Fibroblast of skin of abdomen (primary cell): ENCODE results near the gene CCDC175.

Experiments
- DNase-seq: peaks from one replicate; pipeline ENCODE4 v3.0.0-alpha.2; 2013

Gene CCDC175

DNA sequence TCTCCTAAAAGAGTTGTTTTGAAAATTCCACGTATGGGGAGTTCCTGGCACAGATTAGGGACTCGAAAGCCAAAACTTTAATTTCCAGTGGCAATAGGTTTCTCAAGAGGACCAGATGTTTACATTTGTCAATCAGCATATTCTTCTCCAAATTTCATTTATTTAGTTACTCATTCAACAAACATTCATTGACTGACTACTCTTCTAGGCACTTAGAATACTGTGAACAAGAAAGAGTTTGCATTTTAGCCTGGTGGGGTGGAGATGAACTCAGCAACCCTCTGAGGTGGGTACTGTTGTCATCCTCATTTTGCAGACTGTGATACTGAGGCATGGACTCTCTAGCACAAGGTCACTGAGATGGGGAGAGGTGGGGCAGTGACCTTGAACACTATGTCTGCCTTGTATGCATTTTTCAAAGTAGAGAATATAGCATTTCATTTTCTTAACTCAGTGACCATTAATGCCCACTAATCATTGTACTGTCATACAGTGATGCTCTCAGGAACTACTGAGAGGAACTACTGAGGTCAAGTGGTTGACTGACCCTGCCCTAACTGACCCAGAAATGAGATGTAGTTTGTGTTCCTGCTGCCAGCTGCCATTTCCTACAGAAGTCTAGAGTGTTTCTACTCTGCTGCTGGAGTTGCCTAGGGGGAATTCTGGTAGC lies 94.6 kb downstream of the CCDC175 start:
- peak; percentile 82 for DNase-seq

GRCh38 chr14:59481407-59481806 lies 95.2 kb downstream of the CCDC175 start:
- DNase-seq: no peak

GRCh38 chr14:59480166-59480565 lies 96.4 kb downstream of the CCDC175 start:
- no peak for DNase-seq

DNA sequence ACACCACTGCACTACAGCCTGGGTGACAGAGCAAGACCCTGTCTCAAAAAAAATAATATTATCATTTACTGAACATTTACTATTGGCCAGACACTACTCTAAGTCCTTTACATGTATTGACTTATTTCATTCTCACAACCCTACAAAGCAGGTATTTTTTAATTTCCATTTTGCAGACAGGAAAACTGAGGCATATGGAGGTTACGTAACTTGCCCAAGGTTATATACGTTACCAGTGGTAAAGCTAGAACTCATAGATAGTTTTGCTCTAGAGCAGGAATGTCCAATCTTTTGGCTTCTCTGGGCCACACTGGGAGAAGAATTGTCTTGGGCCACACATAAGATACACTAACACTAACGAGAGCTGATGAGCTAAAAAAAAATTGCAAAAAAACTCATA lies 98.1 kb downstream of the CCDC175 start:
- DNase-seq: no peak

DNA sequence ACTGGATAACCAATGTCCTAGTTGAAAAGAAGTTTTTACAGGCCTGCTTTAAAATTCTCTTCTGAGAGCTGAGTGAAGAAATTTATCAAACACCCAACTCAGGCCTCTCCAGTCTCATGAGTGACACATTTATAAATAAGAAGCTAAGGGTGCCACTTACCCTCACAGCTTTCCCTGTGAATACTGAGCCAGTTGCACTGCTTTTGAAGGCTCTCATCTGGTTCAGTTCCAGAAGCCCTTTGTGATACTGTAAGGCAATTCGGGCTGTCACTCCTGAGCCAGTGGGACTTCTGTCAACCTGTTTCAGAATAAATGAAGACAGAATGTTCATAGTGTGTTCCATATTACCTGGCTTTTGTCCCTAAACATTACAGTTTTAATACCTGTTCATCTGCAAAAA lies 100.9 kb downstream of the CCDC175 start:
- DNase-seq: no peak

DNA sequence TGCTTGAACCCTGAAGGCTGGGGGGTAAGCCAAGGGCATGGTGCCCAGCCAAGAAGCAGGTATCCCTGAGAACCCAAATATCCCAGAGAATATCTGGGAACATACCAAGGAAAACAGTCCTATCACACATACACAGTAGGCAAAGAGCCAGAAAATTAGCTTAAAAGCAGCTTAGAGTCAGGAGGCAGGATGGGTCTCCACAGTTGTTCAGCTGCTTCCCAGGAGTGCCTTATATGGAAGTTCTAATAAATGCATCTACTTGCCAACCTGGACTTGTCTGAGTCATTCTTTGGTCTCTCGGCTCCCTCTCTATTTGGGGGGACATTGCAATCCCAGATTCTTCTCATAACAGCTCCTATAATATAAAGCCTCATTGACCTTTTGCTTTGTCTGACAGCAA lies 102.4 kb downstream of the CCDC175 start:
- peak; percentile 88 for DNase-seq

DNA sequence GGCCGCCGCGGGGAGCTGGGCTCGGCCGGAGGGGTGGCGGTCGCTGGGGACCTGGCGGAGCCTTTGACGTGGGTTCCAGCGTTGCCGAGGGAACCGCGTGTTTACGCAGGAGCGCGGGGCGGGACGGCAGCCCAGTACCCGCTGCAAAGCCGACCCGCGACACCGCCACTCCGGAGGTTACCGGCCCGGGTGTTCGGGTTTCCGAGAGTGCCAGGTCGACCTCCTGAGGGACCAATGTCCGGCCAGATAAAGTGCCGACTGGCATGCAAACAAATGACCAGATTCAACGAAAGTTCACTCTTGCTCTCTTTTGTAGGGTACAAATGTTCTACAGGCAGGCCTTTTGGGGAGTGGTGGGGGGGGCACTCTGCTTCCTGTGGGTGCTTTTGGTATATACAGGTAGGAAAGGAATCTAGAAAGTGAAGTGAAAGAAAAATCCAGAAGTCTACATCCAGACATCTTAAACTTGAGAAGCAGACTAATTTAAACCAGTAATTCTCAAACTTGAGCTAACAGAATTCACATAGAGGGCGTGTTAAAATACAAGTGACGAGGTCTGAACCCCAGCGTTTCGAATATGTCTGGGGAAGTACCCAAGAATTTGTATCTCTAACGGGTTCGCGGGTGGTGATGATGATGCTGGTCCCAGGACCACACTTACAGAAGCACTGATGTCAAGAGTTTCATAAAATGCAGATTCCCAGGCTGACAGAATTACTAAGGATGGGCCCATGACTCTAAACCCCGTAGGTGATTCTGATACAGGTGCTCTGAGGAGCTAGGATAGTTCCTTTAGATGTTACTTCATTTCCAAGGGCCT lies 111.1 kb downstream of the CCDC175 start, which contains the start of gene GPR135:
GPR135 (minus strand) TSS at position 65 of the 820 bp plus-strand sequence. CDS start 154 bp downstream, outside the sequence.
- no peak for DNase-seq

- DNase-seq: peak; percentile 48
Observed at GRCh38 chr14:59464486-59465315, 111.9 kb downstream of the CCDC175 start.

GRCh38 chr14:59463787-59464485 lies 112.7 kb downstream of the CCDC175 start:
- DNase-seq: no peak

- no peak for DNase-seq
Observed at GRCh38 chr14:59461891-59462290, 114.7 kb downstream of the CCDC175 start.

DNA sequence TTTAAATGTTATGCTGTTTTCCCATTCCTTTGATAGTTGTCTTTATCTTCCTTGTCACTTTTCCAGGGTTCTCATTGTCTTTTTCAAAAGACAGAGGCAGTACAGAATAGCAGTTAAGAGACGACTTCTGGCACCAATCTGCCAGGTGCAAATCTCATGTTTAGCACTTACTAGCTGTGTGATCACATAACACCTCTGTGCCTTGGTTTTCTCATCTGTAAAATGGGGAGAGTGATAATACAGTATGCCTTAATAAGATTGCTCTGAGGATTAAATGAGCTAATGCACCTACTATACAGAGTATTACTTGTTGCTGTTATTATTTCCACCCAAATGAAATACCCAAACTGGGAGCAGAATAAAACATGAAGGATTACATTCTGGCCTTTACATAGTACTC lies 116.2 kb downstream of the CCDC175 start:
- DNase-seq: no peak

DNA sequence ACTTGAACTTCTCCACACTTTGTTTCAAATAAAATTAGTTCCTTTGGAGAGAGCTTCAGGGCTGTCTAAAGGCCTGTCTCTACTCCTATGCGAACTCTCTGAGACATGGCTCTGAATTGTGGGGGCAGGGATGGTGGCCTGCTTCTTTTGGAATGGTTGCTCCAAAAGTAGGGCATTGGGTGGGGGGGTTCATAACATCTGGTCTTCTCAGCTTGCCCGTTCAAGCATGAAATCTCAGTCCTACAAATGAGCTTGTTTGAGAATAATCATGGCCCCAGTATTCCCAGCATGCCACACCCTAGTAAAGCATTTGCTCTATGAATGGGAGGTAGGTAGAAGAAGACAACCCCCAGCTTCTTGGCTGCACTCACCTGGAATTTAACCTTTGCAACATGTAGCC lies 118.1 kb downstream of the CCDC175 start:
- no peak for DNase-seq

GRCh38 chr14:59455411-59455810 lies 121.2 kb downstream of the CCDC175 start:
- DNase-seq: peak; percentile 78
